HEK293T (cell line): Measurements from ENCODE around the gene CELF4.

Source experiments
- BHLHE40 ChIP-seq: fragments of 450-650 bp; IDR thresholded peaks from 2 replicates; pipeline ENCODE4 v1.6.1; 2016; ENCODE audit warnings: mild to moderate bottlenecking, moderate library complexity, borderline replicate concordance
- ELF4 ChIP-seq: fragments of 450-650 bp; IDR thresholded peaks from 2 replicates; pipeline ENCODE4 v1.6.1; 2017; ENCODE audit warnings: antibody characterized with exemption
- FOXA1 ChIP-seq: fragments of 450-650 bp; IDR thresholded peaks from 2 replicates; pipeline ENCODE4 v1.6.1; 2016; ENCODE audit warnings: mild to moderate bottlenecking
- FOXK2 ChIP-seq: fragments of 450-650 bp; IDR thresholded peaks from 2 replicates; pipeline ENCODE4 v1.6.1; 2016; ENCODE audit warnings: mild to moderate bottlenecking
- FOXM1 ChIP-seq: fragments of 450-650 bp; IDR thresholded peaks from 2 replicates; pipeline ENCODE4 v1.6.1; 2017; ENCODE audit warnings: mild to moderate bottlenecking, borderline replicate concordance
- HDGF ChIP-seq: fragments of 450-650 bp; IDR thresholded peaks from 2 replicates; pipeline ENCODE4 v1.6.1; 2017; ENCODE audit warnings: antibody characterized with exemption, borderline replicate concordance
- LEF1 ChIP-seq: fragments of 450-650 bp; IDR thresholded peaks from 2 replicates; pipeline ENCODE4 v1.6.1; 2017; ENCODE audit warnings: mild to moderate bottlenecking, borderline replicate concordance
- SP1 ChIP-seq: fragments of 450-650 bp; IDR thresholded peaks from 2 replicates; pipeline ENCODE4 v1.6.1; 2017
- TARDBP ChIP-seq: fragments of 450-650 bp; IDR thresholded peaks from 2 replicates; pipeline ENCODE4 v1.6.1; 2016

DNA sequence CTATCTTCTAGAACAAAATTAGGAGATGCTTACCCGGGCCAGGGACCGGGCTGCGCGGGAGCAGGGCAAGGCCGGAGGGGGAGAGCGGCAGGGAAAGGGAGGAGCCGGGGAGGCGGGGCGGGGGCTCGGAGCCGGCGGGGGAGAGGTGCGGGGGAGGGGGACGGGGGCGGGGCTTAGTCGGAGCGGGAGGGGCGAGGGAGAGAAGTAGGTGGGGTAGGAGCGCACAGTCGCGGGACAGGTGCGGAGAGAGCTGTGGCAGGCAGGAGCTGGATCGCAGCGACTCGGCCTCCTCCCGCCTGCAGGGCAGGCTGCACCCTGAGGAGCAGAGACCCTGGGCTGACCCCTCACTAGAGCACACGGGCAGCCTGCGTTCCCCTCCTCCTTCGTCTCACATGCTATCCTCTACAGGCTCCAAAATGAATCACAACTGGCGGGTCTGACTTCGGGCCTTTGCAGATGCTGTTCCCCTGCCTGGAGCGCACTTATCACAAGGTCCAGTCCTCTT lies 290.3 kb downstream of the CELF4 start:
- no peak for TF ChIP-seq ELF4
- no peak for TF ChIP-seq SP1
- TF ChIP-seq FOXA1: no peak
- TF ChIP-seq TARDBP: no peak
- no peak for TF ChIP-seq BHLHE40
- TF ChIP-seq FOXK2: no peak
- no peak for TF ChIP-seq HDGF
- no peak for TF ChIP-seq LEF1
- no peak for TF ChIP-seq FOXM1
